Measurements from ENCODE around the gene SH3BP5L.

SH3BP5L gene

DNA sequence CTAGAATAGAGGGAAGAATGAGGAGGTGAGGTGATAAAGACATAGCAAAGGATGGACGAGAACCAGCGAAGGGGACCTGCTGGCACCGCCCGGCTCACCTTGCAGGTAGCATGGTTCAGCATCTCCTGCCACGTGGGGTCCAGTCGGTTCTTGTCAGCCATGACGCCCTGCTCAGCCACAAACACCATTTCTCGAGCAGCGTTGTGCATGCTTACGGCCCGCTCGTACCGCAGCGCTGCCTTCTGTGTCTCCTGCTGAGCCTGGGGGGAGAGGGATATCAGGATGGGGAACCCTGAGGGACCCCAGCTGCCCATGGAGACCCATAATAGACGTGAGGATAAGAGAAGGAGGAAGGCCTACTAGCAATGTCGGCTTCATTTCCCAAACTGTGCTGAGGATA, 11.4 kb downstream of the SH3BP5L start:
- Histone ChIP-seq H3K36me3 (peaks cover 53 to 76% (median 74%) of the 10 kb centered on the region in 3 donors), H3K27ac (no peak overlapping the region), H3K4me1 (peaks cover 0 to 25% (median 18%) of the 10 kb centered on the region in 4 donors), H3K9me3 (no peaks in the 10 kb centered on the region), H3K4me3 (no peak overlapping the region), H3K27me3 (no peaks in the 10 kb centered on the region)
- DNase-seq, result no peak
- intact Hi-C loops (cut with DNase I; ENCODE audit: low total_unique reads), result no loop called here
- TF ChIP-seq, protein P1, sequence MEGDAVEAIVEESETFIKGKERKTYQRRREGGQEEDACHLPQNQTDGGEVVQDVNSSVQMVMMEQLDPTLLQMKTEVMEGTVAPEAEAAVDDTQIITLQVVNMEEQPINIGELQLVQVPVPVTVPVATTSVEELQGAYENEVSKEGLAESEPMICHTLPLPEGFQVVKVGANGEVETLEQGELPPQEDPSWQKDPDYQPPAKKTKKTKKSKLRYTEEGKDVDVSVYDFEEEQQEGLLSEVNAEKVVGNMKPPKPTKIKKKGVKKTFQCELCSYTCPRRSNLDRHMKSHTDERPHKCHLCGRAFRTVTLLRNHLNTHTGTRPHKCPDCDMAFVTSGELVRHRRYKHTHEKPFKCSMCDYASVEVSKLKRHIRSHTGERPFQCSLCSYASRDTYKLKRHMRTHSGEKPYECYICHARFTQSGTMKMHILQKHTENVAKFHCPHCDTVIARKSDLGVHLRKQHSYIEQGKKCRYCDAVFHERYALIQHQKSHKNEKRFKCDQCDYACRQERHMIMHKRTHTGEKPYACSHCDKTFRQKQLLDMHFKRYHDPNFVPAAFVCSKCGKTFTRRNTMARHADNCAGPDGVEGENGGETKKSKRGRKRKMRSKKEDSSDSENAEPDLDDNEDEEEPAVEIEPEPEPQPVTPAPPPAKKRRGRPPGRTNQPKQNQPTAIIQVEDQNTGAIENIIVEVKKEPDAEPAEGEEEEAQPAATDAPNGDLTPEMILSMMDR (IDR thresholded peaks at IDR 0.05), result no peak

DNA sequence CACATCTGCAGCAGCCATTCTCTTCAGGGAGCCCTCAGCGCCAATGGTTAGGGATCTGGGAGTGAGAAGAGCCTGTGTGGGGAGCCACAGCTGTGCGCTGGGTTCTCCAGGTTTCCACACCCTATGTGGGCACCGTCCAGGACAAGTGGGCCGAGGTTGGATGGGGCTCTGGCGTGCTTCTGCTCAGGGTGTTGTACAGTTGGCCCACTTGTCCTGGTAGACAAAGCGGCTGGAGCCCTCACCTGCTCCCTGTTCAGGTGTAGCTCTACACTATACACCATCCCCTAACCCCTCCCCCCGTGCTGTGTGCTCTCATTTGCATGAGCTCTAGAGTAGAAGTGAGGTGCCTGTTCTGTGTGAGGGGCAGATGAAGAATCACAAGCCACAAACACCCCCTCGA, 12.2 kb downstream of the SH3BP5L start:
- no peaks in the 10 kb centered on the region for H3K27me3 ChIP-seq
- no peaks in the 10 kb centered on the region for H3K9me3 ChIP-seq
- H3K27ac ChIP-seq, result no peak overlapping the region
- peaks cover 0 to 17% (median 13%) of the 10 kb centered on the region in 4 donors for H3K4me1 ChIP-seq
- intact Hi-C loops (cut with DNase I; ENCODE audit: low total_unique reads), result no loop called here
- no peak overlapping the region for H3K4me3 ChIP-seq
- no peak for DNase-seq
- TF ChIP-seq, protein P1 (IDR thresholded peaks at IDR 0.05), result no peak
- H3K36me3 ChIP-seq, result peaks cover 53 to 70% (median 70%) of the 10 kb centered on the region in 3 donors

DNA sequence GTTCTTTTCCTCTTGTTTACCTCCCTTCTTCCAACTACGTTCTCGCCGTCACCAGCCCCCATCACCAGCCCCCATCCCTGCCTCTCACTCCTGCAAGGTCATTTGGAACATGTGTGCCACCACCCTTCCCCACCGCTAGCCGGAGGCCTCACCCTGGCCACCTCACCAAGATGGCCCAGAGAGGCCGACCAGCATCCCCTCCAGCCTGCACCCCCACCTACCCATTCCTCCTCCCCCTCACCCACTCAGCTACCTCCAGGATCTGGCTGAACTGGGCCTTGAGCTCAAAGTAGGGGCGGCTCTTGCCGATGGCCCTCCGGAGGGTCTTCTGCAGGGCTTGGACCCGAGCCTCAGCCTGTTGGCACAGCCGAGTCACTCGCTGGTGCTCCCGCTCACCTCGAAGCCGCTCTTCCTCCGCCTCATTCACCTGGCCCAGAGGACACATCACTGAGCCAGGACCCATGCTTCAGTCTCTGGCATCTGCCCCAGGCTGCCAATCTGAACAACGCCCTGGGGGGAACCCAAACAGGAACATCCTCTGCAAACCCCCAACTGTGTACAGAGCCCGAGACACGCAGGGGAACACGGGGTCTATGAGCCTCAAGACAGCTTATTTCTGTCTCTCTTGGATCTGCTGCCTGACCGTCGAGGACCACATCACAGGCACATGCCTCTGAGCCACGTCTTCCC, 12.8 kb downstream of the SH3BP5L start:
- Histone ChIP-seq H3K27me3 (no peaks in the 10 kb centered on the region), H3K36me3 (peaks cover 53 to 70% (median 67%) of the 10 kb centered on the region in 3 donors)

DNA sequence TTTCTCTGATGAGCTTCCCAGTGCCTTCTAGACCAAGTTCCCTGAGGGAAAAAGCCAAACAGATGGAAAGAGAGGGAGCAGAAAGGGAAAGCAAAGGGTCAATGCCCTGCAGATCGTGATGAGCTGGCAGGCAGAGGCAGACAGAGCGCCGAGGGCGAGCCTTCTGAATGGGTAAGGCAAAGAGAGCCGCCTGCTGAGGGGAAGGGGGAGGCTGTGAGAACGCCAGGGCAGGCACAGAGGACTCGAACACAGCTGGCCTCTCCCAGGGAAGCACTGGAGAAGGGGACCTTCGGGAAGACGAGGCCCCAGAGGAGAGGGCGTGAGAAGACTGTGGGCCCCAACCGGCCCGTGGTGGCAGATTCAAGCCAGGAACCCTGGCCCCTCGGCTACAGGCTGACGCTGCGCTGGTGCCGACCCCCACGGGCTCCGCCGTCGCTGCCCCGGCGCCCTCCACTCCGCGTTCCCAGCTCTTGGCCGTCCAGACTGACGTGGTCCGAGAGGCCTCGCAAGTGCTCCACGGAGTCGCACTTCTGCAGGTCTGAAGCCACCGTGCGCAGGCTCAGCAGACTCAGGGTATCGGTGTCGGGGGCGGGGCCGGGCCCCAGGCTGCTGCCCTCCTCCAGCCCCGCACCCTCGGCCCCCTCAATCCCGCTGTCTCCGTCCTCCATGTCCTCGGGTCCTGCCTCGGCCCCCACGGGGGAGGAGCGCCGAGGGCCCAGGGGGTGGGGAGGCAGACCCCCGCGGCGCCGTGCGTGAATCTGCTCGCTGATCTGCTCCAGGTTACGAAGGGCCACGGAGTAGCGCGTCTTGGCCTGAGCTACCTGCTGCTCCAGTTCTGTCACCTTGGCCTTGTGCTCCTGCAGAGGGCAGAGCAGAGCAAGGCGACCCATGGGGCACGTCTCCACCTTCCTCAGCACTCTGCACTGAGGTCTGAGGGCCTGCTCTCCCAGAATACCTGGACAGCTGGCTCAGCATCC, 13.9 kb downstream of the SH3BP5L start:
- no peak overlapping the region for H3K27ac ChIP-seq
- H3K4me3 ChIP-seq, result no peak overlapping the region
- peaks cover 51 to 62% (median 62%) of the 10 kb centered on the region in 3 donors for H3K36me3 ChIP-seq
- H3K27me3 ChIP-seq, result no peaks in the 10 kb centered on the region
- intact Hi-C loops (cut with DNase I; ENCODE audit: low total_unique reads), result no loop called here
- DNase-seq, result no peak
- TF ChIP-seq, protein P1 (IDR thresholded peaks at IDR 0.05), result no peak
- H3K9me3 ChIP-seq, result no peaks in the 10 kb centered on the region
- H3K4me1 ChIP-seq, result peaks cover 0 to 16% (median 11%) of the 10 kb centered on the region in 4 donors

More for the DNA sequence above, 12.8 kb downstream of the SH3BP5L start:
- TF ChIP-seq, protein P1 (IDR thresholded peaks at IDR 0.05), result no peak
- DNase-seq, result no peak
- H3K4me3 ChIP-seq, result no peak overlapping the region
- H3K4me1 ChIP-seq, result peaks cover 0 to 16% (median 11%) of the 10 kb centered on the region in 4 donors
- intact Hi-C loops (cut with DNase I; ENCODE audit: low total_unique reads), result no loop called here
- no peaks in the 10 kb centered on the region for H3K9me3 ChIP-seq
- H3K27ac ChIP-seq, result no peak overlapping the region

DNA sequence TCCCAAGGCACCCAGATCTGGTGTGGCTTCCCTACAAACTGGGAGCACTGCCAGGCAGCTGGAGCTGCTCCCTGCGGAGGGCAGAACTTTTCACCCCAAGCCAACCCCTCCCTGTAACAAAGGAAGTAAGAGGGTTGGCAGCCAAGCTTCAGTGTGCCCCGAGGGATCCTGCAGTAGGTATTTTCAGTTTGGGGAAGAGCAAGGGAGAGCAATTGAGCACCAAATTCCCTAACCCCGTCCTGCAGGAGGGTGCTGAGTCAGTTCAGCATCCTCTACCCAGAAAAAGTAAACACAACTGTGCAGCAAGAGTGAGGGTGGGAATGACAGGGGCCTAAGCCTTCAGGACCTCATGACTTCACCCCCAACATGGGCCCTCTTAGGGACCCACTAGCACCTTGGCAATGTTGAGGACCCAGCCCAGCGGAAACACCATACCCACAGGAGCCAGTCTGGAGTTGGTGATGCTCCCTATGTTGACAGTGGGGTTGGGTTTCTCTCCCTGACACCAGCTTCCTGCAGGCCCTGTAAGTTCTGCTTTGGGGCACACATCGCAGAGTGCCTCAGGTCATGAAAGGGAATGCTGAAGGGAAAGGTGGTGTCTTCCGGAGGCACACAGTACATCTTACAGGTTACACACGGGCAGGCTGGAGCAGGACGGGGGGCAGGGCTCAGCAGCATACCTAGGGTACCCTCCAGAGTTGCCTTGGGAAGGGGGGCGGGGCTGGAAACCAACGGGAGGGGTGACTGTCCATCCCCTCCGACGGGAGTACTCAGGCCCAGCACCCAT, 14.8 kb downstream of the SH3BP5L start:
- Histone ChIP-seq H3K36me3 (peaks cover 42 to 54% (median 53%) of the 10 kb centered on the region in 3 donors), H3K4me1 (peaks cover 0 to 16% (median 11%) of the 10 kb centered on the region in 4 donors), H3K4me3 (no peak overlapping the region), H3K27me3 (no peaks in the 10 kb centered on the region), H3K9me3 (no peaks in the 10 kb centered on the region), H3K27ac (no peak overlapping the region)
- DNase-seq, result peak in 1 of 2 donors; percentile 47
- intact Hi-C loops (cut with DNase I; ENCODE audit: low total_unique reads), result no loop called here
- TF ChIP-seq, protein P1 (IDR thresholded peaks at IDR 0.05), result no peak

All from tibial artery (tissue), 4 donors.